Pancreas (tissue), 10 donors: ENCODE measurements around the gene MAPK12. TPM values are rescaled to one million over a fixed set of nuclear protein-coding genes. Genes with fewer than 3 reads are reported as not detected.

Source experiments
- ATAC-seq, 4 donors: fragments of 200-7000 bp; cut with Tn5 transposase; one replicate each; pipeline versions ENCODE4 v1.8.0 to v1.9.1; 2020; ENCODE audit warnings: mild to moderate bottlenecking in 4 of 4, moderate library complexity in 4 of 4
- DNase-seq, 6 donors: peaks; one replicate each; pipeline ENCODE4 v3.0.0-alpha.2; 2020
- FAIRE-seq: peaks from 2 replicates; lab custom pipeline; 2012; peaks lifted over from hg19 to GRCh38; lab: Jason Lieb, UNC
- H3K27ac ChIP-seq, 4 donors: fragments of 200-600 bp; sonication (generic); 1 replicate in 3 of 4; 2 replicates in 1 of 4; pipeline versions ENCODE4 v1.5.0 to v1.8.0; 2020
- H3K27me3 ChIP-seq, 4 donors: fragments of 200-600 bp; one replicate each; pipeline ENCODE4 v1.8.0; 2021
- H3K36me3 ChIP-seq, 3 donors: fragments of 200-600 bp; sonication (generic) in 1 of 3; one replicate each; pipeline versions ENCODE4 v1.5.0 to v1.8.0; 2020 to 2021
- H3K4me1 ChIP-seq, 3 donors: fragments of 200-600 bp; one replicate each; pipeline ENCODE4 v1.8.0; 2021
- H3K4me3 ChIP-seq, 4 donors: fragments of 200-600 bp; sonication (generic) in 2 of 4; one replicate each; pipeline versions ENCODE4 v1.5.0 to v1.8.0; 2020 to 2021
- H3K9me3 ChIP-seq, 4 donors: fragments of 200-600 bp; one replicate each; pipeline ENCODE4 v1.8.0; 2021
- CTCF ChIP-seq, 4 donors: fragments of 200-600 bp; sonication (generic) in 3 of 4; IDR thresholded peaks; one replicate each; pipeline versions ENCODE4 v1.5.0 to v1.8.0; 2021; ENCODE audit warnings: antibody characterized with exemption in 4 of 4
- WGBS, 2 donors: extraction: QIAGEN DNeasy Blood & Tissue Kit; methylation state at CpG; one replicate each; pipeline ENCODE4 v1.1.7; 2013; 5-methylcytosine and 5-hydroxymethylcytosine counted together
- intact Hi-C, 3 donors: fragments of 100-400 bp; cut with DNase I; formaldehyde crosslinking; loops; one replicate each; pipeline versions ENCODE4 v1.11.1 to v1.14.2; 2022
- polyA plus RNA-seq, 2 donors: library from polyadenylated mRNA; stranded (reverse); fragments of 200-250 nt; gene quantifications; one replicate each; pipeline ENCODE4 v1.2.3, GENCODE V29; 2013
- total RNA-seq, 6 donors: library from RNA; stranded (reverse); fragmentation: NEBNext Ultra II Directional in 4 of 6; extraction: Animal tissue kit (Norgen Biotek cat#: 25700) in 4 of 6; gene quantifications; one replicate each; pipeline versions ENCODE4 v1.2.1 to v1.2.4, GENCODE V29; 2021 to 2023
- donor health status: healthy with polysubstance abuse.
- donor health status: DM: no; HTN: no; CAD: no; lungs with moderate emphysema.
- donor health status: DM: no; HTN: no; CAD: no.
- donor health status: control.
- donor health status: control.
- donor health status: Bipolar disorder and iron deficiency.
- donor health status: DM: yes; HTN: yes; CAD: no.
- donor health status: DM: no; HTN: no; CAD: no.
- donor health status: DM: no; HTN: no; CAD: no.
- donor health status: DM: yes; HTN: yes; CAD: no.

The MAPK12 gene
- total and polyA plus RNA-seq, 8 donors, result 0.88 to 19.2 (median 2.4) TPM

GRCh38 chr22:50236731-50237409, 24.6 kb downstream of the MAPK12 start:
- H3K27ac ChIP-seq, result no peak overlapping the region
- DNase-seq (peak in 2 of 6 donors; percentile 15 to 55), ATAC-seq (peak in 1 of 4 donors; percentile 8), FAIRE-seq (no peak)
- no peak overlapping the region for H3K4me3 ChIP-seq
- H3K4me1 ChIP-seq, result peaks cover 0 to 11% (median 6%) of the 10 kb centered on the region in 3 donors
- intact Hi-C loops, result no loop called here
- peaks cover 0 to 9% (median 0%) of the 10 kb centered on the region in 3 donors for H3K36me3 ChIP-seq
- 69 to 76% methylated on average over 11 of the region's 11 CpGs for WGBS, 2 donors
- TF ChIP-seq CTCF (IDR thresholded peaks at IDR 0.05), result peak in 2 of 4 donors; percentile 13 to 15
- H3K27me3 ChIP-seq, result no peaks in the 10 kb centered on the region
- H3K9me3 ChIP-seq, result no peaks in the 10 kb centered on the region

- H3K36me3 ChIP-seq, result peaks cover 0 to 4% (median 0%) of the 10 kb centered on the region in 3 donors
- FAIRE-seq, result no peak
- ATAC-seq, result no peak
- WGBS, 2 donors, result 87 to 92% methylated on average over 18 of the region's 18 CpGs
- no peaks in the 10 kb centered on the region for H3K4me1 ChIP-seq
- no peaks in the 10 kb centered on the region for H3K9me3 ChIP-seq
- intact Hi-C loops, result no loop called here
- H3K4me3 ChIP-seq, result no peak overlapping the region
- DNase-seq, result peak in 2 of 6 donors; percentile 9 to 49
- no peaks in the 10 kb centered on the region for H3K27me3 ChIP-seq
- H3K27ac ChIP-seq, result no peak overlapping the region
- TF ChIP-seq CTCF (IDR thresholded peaks at IDR 0.05), result no peak
Observed at GRCh38 chr22:50233223-50233622, 28.3 kb downstream of the MAPK12 start.

GRCh38 chr22:50232481-50233151, 28.9 kb downstream of the MAPK12 start:
- Histone ChIP-seq H3K4me1 (no peaks in the 10 kb centered on the region), H3K9me3 (no peaks in the 10 kb centered on the region), H3K4me3 (no peak overlapping the region), H3K36me3 (peaks cover 0 to 4% (median 0%) of the 10 kb centered on the region in 3 donors), H3K27ac (no peak overlapping the region), H3K27me3 (no peaks in the 10 kb centered on the region)
- no peak for TF ChIP-seq CTCF (IDR thresholded peaks at IDR 0.05)
- ATAC-seq, result no peak
- DNase-seq, result peak in 1 of 6 donors; percentile 8
- no peak for FAIRE-seq
- WGBS, 2 donors, result 90 to 92% methylated on average over 20 of the region's 20 CpGs
- intact Hi-C loops, result no loop called here

GRCh38 chr22:50229370-50229769, 32.1 kb downstream of the MAPK12 start:
- intact Hi-C loops, result no loop called here
- no peak for FAIRE-seq
- H3K36me3 ChIP-seq, result peaks cover 0 to 17% (median 2%) of the 10 kb centered on the region in 3 donors

More at GRCh38 chr22:50229370-50229769, 32.1 kb downstream of the MAPK12 start:
- 94 to 96% methylated on average over 16 of the region's 16 CpGs for WGBS, 2 donors
- no peaks in the 10 kb centered on the region for H3K27me3 ChIP-seq
- TF ChIP-seq CTCF (IDR thresholded peaks at IDR 0.05), result no peak
- H3K4me1 ChIP-seq, result no peaks in the 10 kb centered on the region
- no peak overlapping the region for H3K27ac ChIP-seq
- peak in 2 of 6 donors; percentile 20 to 58 for DNase-seq
- no peaks in the 10 kb centered on the region for H3K9me3 ChIP-seq
- H3K4me3 ChIP-seq, result no peak overlapping the region
- ATAC-seq, result no peak
